Vagina (tissue), 2 donors: Measurements from ENCODE around the gene NOP14.
"Not testable (repeated sequence)": the region's sequence is repeated elsewhere in the genome, so short reads cannot be mapped to it uniquely, and the experiment has no call there.

Source experiments
- POLR2A ChIP-seq, 2 donors: fragments of 450-650 bp; IDR thresholded peaks; one replicate each; pipeline ENCODE4 v1.6.1; 2017; ENCODE audit warnings: antibody characterized with exemption in 2 of 2, mild to moderate bottlenecking in 2 of 2, moderate library complexity in 2 of 2
- TF ChIP-seq, protein P1 (sequence below), 3 experiments: fragments of 450-650 bp in 2 of 3; fragments of 200-600 bp in 1 of 3; sonication (generic) in 1 of 3; IDR thresholded peaks; one replicate each; pipeline ENCODE4 v1.5.1; 2017 to 2019; ENCODE audit warnings: antibody characterized with exemption in 3 of 3, mild to moderate bottlenecking in 2 of 3, moderate library complexity in 2 of 3

GRCh38 chr4:2938411-2938810, 24.8 kb downstream of the NOP14 start:
- TF ChIP-seq, protein P1, sequence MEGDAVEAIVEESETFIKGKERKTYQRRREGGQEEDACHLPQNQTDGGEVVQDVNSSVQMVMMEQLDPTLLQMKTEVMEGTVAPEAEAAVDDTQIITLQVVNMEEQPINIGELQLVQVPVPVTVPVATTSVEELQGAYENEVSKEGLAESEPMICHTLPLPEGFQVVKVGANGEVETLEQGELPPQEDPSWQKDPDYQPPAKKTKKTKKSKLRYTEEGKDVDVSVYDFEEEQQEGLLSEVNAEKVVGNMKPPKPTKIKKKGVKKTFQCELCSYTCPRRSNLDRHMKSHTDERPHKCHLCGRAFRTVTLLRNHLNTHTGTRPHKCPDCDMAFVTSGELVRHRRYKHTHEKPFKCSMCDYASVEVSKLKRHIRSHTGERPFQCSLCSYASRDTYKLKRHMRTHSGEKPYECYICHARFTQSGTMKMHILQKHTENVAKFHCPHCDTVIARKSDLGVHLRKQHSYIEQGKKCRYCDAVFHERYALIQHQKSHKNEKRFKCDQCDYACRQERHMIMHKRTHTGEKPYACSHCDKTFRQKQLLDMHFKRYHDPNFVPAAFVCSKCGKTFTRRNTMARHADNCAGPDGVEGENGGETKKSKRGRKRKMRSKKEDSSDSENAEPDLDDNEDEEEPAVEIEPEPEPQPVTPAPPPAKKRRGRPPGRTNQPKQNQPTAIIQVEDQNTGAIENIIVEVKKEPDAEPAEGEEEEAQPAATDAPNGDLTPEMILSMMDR (IDR thresholded peaks at IDR 0.05), result not testable (repeated sequence)
- TF ChIP-seq POLR2A (IDR thresholded peaks at IDR 0.05), result not testable (repeated sequence)
